DOHH2 (cell line): Measurements from ENCODE around the gene C9orf153.

ENCODE experiments used
- CTCF ChIP-seq: fragments of 200-600 bp; sonication (generic); IDR thresholded peaks from one replicate; pipeline ENCODE4 v1.5.1; 2014; ENCODE audit warnings: antibody characterized with exemption, mild to moderate bottlenecking, low read depth, low read length; ENCODE audit not compliant: poor library complexity, severe bottlenecking
- EZH2phosphoT487 ChIP-seq: fragments of 200-600 bp; sonication (generic); IDR thresholded peaks from 2 replicates; pipeline ENCODE4 v1.6.1; 2017; ENCODE audit warnings: borderline replicate concordance, mild to moderate bottlenecking, antibody characterized with exemption, low read length, moderate library complexity, mixed read lengths

DNA sequence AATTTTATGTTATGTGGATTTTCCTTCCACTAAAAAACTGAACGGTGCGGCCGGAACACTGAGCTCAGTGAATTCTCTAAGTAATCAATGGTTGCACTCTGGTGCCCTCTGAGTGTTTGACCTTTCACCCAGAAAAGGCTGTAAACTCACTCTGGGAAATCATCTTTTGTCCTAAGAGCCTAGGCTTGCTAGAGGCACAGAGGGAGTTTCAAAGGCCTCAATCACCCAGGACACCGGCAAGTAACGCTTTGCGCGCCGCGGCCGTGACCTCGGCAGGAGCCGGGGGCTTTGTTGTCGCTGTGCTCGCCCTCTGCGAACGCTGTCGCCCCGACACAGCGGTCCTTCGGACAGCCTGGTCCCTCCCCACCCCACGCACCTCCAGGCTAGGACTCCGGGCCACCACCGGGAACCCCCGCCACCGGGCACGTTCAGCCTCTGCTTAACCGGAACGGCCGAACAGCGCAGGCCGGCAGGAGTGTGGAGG, 22.2 kb upstream of the C9orf153 start:
- no peak for TF ChIP-seq CTCF
- TF ChIP-seq EZH2phosphoT487 = no peak
